Loucy (cell line): ENCODE data around the gene MLNR.

Experiments
- H2AFZ ChIP-seq: fragments of 200-600 bp; sonication (generic); 2 replicates; pipeline ENCODE4 v1.6.0; 2016; ENCODE audit warnings: antibody characterized with exemption, mild to moderate bottlenecking, low read length, moderate library complexity
- H3F3A ChIP-seq: fragments of 200-600 bp; 2 replicates; pipeline ENCODE4 v1.6.0; 2016; ENCODE audit warnings: antibody characterized with exemption, low read depth, mild to moderate bottlenecking
- H3K27me3 ChIP-seq: fragments of 200-600 bp; sonication (generic); 2 replicates; pipeline ENCODE4 v1.6.1; 2014; ENCODE audit warnings: low read length, mild to moderate bottlenecking; ENCODE audit not compliant: insufficient read depth, poor library complexity, severe bottlenecking
- H3K36me3 ChIP-seq: fragments of 200-600 bp; sonication (generic); 2 replicates; pipeline ENCODE4 v1.6.1; 2016; ENCODE audit warnings: low read length; ENCODE audit not compliant: insufficient read depth
- H3K4me1 ChIP-seq: fragments of 200-600 bp; sonication (generic); 2 replicates; pipeline ENCODE4 v1.5.1; 2014; ENCODE audit warnings: low read length, mild to moderate bottlenecking; ENCODE audit not compliant: insufficient read depth, poor library complexity, severe bottlenecking
- H3K4me2 ChIP-seq: fragments of 200-600 bp; sonication (generic); 2 replicates; pipeline ENCODE4 v1.6.0; 2014; ENCODE audit warnings: antibody characterized with exemption, low read length, low read depth, mild to moderate bottlenecking; ENCODE audit not compliant: poor library complexity, severe bottlenecking
- H3K4me3 ChIP-seq: fragments of 200-600 bp; sonication (generic); 2 replicates; pipeline ENCODE4 v1.5.1; 2014; ENCODE audit warnings: low read length, mild to moderate bottlenecking, mixed read lengths; ENCODE audit not compliant: poor library complexity, severe bottlenecking
- H3K79me2 ChIP-seq: fragments of 200-600 bp; sonication (generic); 2 replicates; pipeline ENCODE4 v1.6.1; 2014; ENCODE audit warnings: low read length; ENCODE audit not compliant: insufficient read depth
- H3K9ac ChIP-seq: fragments of 200-600 bp; sonication (generic); 2 replicates; pipeline ENCODE4 v1.6.0; 2014; ENCODE audit warnings: mild to moderate bottlenecking, low read depth, low read length, moderate library complexity; ENCODE audit not compliant: poor library complexity, severe bottlenecking
- H3K9me2 ChIP-seq: fragments of 200-600 bp; sonication (generic); replicated peaks from 2 replicates; pipeline ENCODE4 v1.6.1; 2016; ENCODE audit warnings: low read depth, low read length, mixed read lengths
- H3K9me3 ChIP-seq: fragments of 200-600 bp; sonication (generic); 2 replicates; pipeline ENCODE4 v1.6.1; 2014; ENCODE audit warnings: mild to moderate bottlenecking, antibody characterized with exemption, low read length, low read depth; ENCODE audit not compliant: insufficient read depth
- H4K20me1 ChIP-seq: fragments of 200-600 bp; sonication (generic); 2 replicates; pipeline ENCODE4 v1.6.0; 2014; ENCODE audit warnings: antibody characterized with exemption, low read length, mild to moderate bottlenecking; ENCODE audit not compliant: insufficient read depth, poor library complexity, severe bottlenecking
- CTCF ChIP-seq: fragments of 200-600 bp; sonication (generic); conservative IDR thresholded peaks from 2 replicates; pipeline ENCODE4 v1.5.1; 2014; ENCODE audit warnings: mild to moderate bottlenecking, antibody characterized with exemption, low read length
- EZH2phosphoT487 ChIP-seq: fragments of 200-600 bp; IDR thresholded peaks from 2 replicates; pipeline ENCODE4 v1.6.1; 2018; ENCODE audit warnings: antibody characterized with exemption, mild to moderate bottlenecking, moderate library complexity, borderline replicate concordance

MLNR gene

GRCh38 chr13:49234741-49235140 is 14.6 kb downstream of the MLNR start:
- Histone ChIP-seq H3F3A (no peaks in the 10 kb centered on the region), H3K9me3 (no peaks in the 10 kb centered on the region), H3K4me3 (no peak overlapping the region), H3K36me3 (no peaks in the 10 kb centered on the region), H3K4me1 (no peaks in the 10 kb centered on the region), H3K79me2 (no peaks in the 10 kb centered on the region), H4K20me1 (no peaks in the 10 kb centered on the region), H3K9ac (no peak overlapping the region), H3K9me2 (no peaks in the 10 kb centered on the region), H2AFZ (no peak overlapping the region), H3K4me2 (no peak overlapping the region), H3K27me3 (no peaks in the 10 kb centered on the region)
- TF ChIP-seq EZH2phosphoT487 = no peak
- no peak for TF ChIP-seq CTCF

GRCh38 chr13:49235856-49236431 is 15.8 kb downstream of the MLNR start:
- Histone ChIP-seq H2AFZ (0 out of 2 replicates have a peak overlapping the region, but pooled peaks have one; percentile 39), H3K27me3 (no peaks in the 10 kb centered on the region), H3K9me3 (no peaks in the 10 kb centered on the region), H3K36me3 (no peaks in the 10 kb centered on the region), H3K4me2 (no peak overlapping the region), H3F3A (no peaks in the 10 kb centered on the region), H3K4me1 (no peaks in the 10 kb centered on the region), H3K9me2 (no peaks in the 10 kb centered on the region), H3K4me3 (no peak overlapping the region), H3K79me2 (no peaks in the 10 kb centered on the region), H4K20me1 (no peaks in the 10 kb centered on the region), H3K9ac (no peak overlapping the region)
- no peak for TF ChIP-seq EZH2phosphoT487
- TF ChIP-seq CTCF = no peak

GRCh38 chr13:49238621-49239020 is 18.5 kb downstream of the MLNR start:
- no peak for TF ChIP-seq EZH2phosphoT487
- no peak for TF ChIP-seq CTCF

More at GRCh38 chr13:49238621-49239020, 18.5 kb downstream of the MLNR start:
- H3K9me3 ChIP-seq = no peaks in the 10 kb centered on the region
- no peaks in the 10 kb centered on the region for H3K79me2 ChIP-seq
- H3K36me3 ChIP-seq = no peaks in the 10 kb centered on the region
- H3K9me2 ChIP-seq = no peaks in the 10 kb centered on the region
- no peak overlapping the region for H3K4me3 ChIP-seq
- no peak overlapping the region for H3K9ac ChIP-seq
- H3K4me1 ChIP-seq = no peaks in the 10 kb centered on the region
- no peak overlapping the region for H3K4me2 ChIP-seq
- no peaks in the 10 kb centered on the region for H3F3A ChIP-seq
- no peak overlapping the region for H2AFZ ChIP-seq
- no peaks in the 10 kb centered on the region for H3K27me3 ChIP-seq
- H4K20me1 ChIP-seq = no peaks in the 10 kb centered on the region
